Activated naive CD4-positive, alpha-beta T cell treated with anti-CD3 and anti-CD28 coated beads, Interleukin-2, amount 50 U/mL, for 16 hours (primary cell): Measurements from ENCODE around the gene MALRD1.

Source experiments
- DNase-seq: peaks from one replicate; pipeline ENCODE4 v3.0.0-alpha.2; 2020

The MALRD1 gene

DNA sequence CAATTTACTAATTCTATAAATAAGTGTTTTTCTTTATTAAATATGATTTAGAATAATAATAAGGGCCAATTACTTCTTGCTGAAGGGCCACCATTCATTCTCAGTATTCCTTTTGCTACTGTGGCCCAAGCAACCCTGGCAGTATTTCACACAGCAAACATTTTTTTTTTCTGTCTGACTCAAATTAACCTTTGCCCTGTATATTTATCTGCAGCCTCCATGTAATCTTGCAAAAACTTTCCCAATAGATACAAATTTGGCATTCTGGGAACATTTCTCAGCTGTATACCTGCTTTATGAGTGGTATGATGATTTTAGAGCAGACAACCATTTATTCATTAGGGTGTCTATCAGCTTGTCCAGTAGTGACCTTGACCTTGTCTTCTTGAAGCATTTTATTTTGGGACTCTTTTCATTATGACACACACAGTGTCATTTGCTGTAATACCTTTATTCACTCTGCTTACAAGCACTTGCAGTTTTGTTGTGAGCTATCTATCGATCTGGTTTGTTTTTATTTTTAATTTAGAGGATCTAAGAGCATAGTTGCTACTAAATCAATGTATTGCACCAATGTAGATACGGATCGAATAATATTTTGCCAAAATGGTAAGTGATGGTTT, 607.9 kb downstream of the MALRD1 start:
- no peak for DNase-seq

DNA sequence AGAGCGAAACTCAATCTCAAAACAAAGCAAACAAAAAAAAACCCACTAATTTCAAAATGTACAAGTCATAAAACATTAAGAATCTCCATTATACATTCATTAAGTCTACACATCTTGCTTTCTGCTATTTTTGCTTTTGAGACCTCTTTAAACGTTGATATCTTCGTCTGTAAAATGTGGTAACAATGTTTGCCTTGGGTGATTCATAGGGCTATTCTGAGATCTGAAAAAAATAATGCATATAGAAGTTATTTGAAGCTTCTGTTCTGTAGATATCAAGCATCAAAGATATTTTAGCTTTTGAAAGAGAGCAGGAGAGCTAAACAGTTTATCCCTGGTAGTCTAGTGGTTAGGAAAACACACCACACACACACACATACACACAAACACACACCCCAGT, 609.5 kb downstream of the MALRD1 start:
- no peak for DNase-seq

DNA sequence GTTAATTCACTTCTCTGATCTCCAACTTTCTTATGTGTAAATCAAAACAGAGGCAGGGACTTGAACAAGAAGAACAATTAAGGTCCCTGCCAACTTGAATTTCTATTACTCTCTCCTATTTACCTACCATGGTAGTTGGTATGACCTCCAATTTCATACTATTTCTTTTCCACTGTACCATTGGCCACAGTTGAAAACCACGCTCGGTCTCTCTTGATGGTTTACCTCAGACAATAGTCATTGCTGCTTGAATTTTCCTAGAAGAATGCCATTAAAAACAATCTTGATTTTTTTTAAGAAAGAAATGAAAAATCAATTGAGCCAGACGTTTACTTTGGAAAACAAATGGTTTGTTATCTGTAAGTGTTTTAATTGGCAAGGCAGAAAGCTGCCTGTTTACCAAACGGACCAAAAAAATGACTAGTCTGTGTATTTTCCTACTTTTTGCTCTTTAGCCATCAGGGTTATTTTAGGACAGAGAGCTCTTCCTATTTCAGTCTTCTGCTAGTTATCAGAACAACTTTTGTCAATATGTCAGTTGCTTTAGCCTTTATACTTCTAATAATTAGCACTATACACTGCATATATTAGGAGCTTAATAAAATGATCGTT, 610.1 kb downstream of the MALRD1 start:
- no peak for DNase-seq

DNA sequence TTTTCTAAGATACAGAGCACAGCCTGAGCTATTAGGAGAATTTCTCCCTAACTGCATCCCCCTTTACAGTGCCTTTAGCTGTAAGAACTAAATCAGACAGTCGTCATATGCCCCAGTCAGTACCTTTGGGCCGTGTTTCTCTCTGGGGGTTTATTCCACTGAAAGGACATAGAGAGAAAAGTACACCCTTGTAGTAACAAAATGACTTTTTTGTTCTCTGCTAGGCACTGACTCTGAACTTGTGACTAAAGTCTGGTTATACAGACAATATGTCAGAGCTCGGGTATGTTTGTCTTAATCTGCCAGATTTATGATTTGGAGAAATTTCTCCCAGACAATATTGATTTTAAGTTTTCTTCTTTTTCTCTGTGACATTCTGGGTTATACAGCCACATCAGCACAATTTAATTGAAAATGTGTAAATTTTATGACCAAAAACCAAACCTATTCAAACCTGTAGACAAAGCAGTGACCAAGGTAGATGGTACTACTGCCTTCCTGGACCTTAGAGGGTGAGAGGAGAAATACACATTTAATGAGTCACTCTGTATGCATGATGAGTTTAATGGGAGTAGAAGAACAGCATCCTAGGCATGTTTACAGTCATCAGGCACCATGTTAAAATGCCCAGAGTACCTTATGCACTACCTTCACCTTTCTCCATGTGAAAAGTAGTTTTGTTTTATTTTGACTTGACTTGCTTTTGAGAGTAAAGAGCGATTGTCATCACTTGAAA, 611.5 kb downstream of the MALRD1 start:
- no peak for DNase-seq

DNA sequence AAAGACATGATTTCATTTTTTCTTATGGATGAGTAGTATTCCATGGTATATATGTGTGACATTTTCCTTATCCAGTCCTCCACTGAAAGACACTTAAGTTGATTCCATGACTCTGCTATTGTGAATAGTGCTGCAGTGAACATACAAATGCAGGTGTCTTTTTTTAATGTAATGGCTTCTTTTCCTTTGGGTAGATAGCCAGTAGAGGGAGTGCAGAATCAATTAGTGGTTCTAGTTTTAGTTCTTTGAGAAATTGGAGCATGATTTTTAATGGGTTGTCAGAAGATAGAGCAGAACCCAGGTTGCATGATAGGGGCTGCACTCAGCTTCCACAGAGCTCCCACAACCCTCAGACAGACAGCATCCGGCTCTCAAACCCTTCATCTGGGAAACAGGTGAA, 614.7 kb downstream of the MALRD1 start:
- no peak for DNase-seq

DNA sequence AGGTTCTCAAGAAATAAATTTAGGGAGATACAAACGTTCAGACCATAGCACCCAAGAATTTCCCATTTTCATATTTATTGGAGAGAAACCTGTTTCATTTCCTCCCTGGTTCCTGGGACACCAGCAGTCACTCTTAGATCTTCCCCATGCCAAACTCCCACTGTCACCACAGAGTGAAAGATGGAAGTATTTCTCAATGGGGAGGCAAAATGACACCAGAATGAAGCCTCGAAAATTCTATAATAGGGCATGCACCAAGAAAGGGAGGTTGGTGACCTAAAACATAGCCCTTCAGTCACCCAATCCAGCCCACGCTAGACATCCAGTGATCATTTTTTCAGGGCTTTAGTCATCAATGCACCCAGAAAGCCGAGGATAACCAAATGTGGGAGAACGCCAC, 619.5 kb downstream of the MALRD1 start:
- no peak for DNase-seq

DNA sequence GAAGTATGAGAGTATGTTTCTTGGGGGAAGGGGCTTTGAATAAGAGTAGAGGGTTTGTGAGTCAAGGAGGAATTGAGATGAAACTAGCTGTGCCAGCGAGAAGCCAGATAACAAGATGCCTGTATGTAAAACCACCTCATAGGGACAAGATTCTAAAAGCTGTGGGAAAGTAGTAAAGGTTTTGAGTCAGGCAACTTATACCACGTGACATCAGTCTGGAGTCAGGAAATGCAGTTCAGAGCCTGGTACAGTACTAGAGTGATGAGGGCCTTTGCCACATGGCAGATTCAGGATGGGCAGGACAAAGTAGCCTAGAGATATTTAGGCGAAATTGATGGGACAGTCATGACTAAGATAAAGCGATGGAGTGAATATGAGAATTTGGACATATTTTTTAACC, 627.5 kb downstream of the MALRD1 start:
- DNase-seq = no peak

DNA sequence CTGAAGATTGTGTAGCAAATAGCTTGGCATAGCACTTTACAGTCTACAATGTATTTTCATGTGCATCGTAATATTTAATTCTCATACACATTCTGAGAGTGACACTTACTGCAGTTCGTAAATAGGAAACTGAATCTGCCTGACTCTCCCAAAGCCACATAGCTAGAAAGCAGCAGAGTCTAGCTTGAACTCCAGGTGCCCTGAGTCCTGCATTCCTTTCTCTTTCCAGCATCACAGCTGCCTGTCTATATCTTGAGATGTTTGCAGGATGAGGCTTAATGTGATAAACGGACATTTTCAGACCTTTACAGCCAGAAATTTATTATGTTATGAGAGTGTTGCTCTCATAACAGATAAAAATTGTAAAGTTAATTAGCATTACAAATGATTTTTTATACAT, 634.8 kb downstream of the MALRD1 start:
- no peak for DNase-seq

DNA sequence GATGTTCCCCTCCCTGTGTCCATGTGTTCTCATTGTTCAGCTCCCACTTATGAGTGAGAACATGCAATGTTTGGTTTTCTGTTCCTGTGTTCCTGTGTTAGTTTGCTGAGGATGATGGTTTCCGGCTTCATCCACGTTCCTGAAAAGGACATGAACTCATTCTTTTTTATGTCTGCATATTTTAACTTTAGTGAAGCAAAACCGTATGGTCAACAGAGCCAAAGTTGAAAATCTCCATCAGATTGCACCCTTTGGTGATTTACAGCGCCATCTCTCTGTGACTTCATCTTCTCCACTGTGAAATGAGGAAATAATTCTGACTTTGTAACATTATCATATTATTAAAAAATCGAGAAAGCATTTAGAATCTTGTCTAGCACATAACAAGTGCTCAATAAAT, 635.4 kb downstream of the MALRD1 start:
- no peak for DNase-seq

DNA sequence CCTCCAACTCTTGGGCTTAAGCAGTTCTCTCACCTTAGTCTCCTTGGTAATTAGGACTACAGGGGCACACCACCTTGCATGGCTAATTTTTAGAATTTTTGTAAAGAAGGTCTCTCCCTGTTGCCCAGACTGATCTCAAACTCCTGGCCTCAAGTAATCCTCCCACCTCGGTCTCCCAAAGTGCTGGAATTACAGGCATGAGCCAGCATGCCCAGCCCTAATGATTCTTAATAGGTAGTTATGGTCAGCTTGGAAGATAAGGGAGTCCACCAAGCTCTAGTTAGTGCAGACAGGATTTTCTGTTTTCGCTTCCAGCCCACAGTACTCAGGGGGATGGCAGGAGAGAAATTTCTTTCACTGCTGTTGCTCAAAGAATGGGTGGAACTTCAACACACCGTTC, 639.7 kb downstream of the MALRD1 start:
- no peak for DNase-seq

DNA sequence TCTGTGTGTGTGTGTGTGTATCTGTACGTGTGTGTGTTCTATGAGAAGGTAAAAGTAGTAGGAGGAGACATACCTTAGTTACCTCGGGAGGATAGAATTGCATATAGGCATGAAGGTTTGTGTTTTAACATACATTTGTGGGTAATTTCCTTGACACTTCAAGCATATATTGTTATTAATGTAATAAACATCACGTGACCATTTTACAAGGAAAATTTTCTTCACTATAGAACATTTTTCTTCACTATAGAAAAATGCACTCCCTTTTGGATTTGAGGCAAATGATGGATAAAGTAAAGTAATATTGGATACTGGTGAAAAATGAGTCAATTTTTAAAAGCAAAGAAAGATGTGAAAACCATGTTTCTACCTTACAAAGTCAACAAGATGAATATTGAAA, 640.6 kb downstream of the MALRD1 start:
- DNase-seq = no peak

DNA sequence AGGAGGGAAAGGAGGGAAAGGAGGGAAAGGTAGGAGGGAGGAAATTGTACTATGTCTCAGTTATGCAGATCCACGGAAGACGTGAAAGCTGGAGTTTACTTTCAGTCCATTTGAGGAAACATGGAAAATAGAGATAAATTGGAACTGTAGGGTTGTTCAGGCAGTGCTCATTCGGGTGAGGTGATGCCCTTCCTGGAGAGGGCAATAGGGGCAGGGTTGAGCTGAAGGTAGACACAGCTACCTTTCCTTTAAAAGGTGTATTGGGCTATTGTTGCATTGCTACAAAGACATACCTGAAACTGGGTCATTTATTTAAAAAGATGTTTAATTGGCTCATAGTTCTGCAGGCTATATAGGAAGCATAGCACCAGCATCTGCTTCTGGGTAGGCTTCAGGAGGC, 650.7 kb downstream of the MALRD1 start:
- no peak for DNase-seq

DNA sequence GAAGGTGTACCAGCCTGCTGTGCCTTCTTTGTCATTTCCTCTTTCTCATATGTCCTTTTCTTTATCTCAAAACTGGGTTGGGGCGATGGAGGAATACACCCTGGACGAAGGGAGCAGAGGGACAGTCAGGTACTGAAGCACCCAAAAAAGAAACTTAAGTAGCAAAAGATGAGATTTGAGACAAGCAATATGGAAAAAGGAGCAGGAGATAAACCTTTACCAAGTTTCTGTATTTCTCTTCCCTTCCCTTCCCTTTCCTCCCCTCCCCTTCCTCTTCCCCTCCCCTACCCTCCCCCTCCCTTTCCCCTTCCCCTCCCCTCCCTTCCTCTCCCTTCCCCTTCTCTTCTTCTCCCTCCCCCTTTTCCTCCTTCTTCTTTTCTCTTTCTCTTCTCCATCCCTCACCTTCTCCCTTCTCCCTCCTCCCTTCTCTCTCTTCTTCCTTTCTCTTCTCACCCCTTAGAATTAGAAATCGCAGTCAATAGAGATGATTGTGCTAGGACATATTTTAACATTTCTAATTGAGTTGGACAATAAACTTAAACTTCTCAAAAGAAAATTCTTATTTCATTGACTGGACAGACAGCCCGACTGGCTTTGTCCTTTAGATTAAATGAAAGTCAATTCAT, 652.9 kb downstream of the MALRD1 start:
- no peak for DNase-seq

DNA sequence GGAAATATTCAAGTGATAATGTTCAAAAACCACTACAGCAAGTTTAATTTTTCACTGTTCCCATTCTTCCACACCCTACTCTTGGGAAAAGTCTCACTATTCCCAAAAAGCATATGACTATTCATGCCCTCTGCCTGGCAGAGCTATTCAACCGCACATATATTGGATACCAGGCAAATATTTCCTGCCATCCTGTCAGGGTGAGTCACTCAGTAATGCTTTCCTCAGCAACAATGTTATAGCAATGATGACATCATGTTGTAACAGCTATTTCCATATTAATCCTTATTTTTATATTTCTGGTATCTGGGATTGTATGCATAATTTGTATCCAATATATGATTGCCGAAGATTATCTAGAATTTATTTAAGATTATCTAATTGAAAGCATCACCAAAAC, 653.6 kb downstream of the MALRD1 start:
- no peak for DNase-seq

DNA sequence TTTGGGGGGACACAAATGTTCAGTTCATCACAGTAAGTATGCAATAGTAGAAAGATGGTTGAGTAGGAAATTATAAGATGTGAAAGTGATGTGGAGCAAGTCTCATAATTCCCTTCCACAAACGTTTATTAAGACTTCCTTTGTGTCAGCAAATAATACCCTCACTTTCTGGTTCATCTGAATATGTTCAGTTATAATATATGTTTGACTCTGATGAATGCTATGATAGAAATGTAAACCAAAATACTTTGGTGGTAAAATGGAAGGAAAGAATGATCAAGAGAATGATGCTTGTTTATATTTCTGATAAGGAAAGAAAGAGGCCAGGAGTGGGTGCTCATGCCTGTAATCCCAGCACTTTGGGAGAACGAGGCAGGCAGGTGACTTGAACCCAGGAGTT, 655.9 kb downstream of the MALRD1 start:
- no peak for DNase-seq

DNA sequence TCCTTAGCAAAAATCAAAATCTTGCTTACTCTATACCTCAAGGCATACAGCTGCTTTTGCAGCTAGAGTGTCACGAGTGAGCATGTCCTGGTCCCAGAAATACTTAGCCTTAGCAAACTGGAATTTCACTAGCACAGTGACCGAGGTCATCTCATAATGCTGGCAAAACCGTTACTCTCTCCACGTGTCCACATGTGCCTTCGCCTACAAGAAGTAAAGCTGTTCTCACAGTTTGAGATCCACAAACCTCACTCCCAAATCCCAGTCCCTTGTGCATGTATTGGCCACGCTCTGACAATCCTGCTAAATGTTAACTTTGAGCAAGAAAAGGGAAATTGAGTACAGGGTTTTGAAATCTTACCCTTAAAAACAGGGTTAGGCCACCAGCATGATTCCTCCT, 656.6 kb downstream of the MALRD1 start:
- DNase-seq = no peak

DNA sequence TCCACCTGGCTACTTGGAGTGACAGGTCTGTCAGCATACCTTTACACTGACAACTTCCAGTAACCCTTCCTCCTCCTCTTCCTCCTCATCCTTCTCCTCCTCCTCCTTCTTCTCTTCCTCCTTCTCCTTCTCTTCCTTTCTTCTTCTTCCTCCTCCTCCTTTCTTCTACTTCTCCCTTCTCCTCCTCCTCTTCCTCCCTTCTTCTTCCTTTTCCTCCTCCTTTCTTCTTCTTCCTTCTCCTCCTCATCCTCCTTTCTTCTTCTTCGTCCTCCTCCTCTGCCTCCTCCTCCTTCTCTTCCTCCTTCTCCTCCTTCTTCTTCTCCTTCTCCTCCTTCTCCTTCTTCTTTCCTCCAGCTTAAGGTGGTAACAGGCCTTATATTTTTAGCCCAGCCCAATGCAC, 658.3 kb downstream of the MALRD1 start:
- no peak for DNase-seq

DNA sequence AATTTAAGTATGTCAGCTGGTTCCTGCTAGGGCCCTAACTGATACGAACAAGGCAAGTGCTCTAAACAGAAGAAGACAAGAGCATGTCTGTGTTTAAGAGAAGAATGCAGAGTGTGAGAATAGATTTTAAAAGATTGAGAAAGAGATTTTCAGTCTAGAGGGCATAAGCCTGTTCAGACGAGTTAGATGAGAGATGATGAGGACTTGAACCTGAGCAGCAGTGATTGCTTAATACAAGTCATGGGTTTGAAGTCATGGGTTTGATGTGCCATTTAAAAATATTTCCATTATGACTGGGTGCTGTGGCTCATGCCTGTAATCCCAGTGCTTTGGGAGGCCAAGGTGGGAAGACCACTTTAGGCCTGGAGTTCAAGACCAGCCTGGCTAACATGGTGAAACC, 658.8 kb downstream of the MALRD1 start:
- DNase-seq = no peak

DNA sequence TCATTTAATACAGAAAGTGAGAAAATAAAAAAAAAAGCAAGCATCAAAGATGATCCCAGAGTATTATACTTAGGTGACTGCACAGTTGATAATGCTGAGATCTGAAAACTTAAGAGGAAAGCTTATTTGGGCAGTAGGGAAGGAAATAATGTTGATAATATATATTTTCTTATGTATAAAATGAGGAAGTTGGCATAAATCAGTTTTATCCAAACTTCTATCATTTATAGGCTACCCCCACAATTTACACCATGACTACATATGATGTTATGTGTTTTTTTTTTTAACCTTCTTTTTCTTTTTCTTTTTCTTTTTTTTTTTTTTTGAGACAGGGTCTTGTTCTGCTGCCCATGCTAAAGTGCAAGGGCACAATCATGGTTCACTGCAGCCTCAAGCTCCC, 659.4 kb downstream of the MALRD1 start:
- DNase-seq = no peak

DNA sequence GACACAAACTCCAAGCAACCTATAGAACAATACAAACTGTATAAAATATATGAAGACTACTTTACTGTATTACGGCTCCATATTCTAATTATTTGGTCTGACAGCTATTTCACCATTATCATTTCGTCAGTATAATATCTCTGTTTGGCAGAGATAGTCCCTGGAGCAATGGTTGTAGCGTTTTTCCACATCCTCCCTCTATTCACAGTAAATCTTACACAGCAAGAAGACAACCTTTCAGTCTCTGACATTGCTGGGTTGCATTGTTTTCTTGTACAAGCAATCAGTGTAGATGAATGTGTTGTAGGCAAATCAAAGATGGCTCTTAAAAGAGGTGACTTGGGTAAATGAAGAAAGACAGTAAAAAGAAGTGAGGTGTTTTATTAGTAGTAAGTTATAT, 662.0 kb downstream of the MALRD1 start:
- DNase-seq = no peak

DNA sequence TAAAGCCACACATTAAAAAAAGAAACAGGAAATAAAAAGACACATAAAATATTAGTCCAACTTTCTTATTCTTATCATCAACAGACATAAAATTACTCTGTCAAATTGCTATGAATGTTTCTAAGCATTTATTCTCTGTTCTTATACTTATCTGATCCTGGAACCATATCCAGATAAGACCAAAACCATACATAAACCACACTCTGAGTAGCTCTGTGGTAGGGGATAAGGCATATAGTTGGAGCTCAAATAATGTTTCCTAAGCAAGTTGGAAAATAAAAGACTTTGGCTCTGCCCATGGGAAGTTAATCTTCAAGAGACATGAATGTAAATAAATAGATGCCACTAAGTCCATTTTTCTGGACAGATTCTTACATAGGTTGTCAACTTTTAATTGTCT, 664.6 kb downstream of the MALRD1 start:
- DNase-seq = no peak

DNA sequence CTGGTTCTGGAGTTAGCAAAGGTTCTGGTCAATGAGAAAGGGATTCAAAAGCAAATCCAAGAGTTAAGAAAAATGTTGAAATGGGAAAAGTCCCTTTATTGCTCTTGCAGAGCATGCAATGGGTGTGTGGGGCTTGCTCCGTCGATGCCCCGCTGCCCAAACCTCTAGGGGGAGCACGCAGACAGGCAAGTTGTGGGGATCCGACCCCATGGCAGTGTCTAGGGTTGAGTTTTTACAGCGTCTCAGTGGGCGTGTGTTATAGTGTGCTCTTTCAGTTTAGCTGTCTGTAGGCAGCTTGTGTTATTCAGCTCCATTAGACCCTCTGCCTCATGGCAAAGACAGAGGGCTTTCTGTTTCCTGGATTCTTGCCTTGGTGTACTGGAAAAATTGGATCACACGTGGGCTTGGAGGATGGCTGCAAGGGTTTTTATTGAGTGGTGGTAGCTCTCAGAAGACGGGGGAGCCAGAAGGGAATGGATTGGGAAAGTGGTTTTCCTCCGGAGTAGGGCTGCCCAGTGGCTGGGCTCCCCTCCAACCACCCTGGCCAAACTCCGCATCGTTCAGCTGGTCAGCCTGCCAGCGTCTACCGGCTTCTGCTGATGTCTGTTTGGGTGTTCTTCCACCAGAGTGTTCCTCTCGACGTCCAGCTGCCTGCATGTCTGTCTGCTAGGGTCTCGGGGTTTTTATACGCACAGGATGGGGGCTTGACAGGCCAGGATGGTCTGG, 665.4 kb downstream of the MALRD1 start:
- DNase-seq = no peak

DNA sequence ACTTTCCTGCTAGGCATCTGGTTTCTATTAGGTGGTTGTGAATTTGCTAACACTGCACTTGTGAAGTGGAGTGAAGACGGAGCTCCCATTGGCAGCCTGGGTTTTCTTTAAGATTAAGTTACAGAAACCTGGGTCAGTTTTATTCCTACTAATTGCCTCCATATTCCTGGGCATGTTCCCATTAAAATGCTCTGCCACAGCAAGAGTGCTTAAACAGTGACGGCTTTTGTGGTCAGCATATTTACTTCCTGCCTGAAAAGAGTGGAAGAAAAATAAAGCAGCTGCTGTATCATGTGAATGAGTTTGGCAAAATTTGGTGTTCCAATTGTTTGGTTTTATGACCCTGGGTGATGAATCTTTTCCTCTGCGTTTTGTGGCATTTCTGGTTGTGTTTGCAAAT, 670.7 kb downstream of the MALRD1 start:
- DNase-seq = no peak

DNA sequence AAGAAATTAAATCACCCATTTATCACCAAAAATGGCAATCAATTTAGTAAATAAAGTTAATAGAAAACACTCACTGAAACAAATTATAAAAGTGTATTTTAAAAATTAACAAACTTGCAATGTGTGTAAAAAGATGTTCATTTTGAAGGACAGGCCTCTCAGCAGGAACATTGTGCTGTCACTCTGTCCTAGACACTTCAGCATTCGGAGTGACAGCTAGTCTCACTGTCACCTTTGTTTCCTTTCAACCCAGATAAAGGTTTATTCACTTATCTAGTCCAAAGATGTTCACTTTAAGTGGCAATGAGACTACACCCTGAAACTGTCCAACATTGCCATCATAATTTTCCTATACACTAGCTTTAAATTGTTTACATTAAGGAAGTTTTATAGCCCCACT, 675.7 kb downstream of the MALRD1 start:
- no peak for DNase-seq
